OCI-LY3 (cell line): ENCODE data around the gene IFI30.

Experiments used
- CTCF ChIP-seq: fragments of 200-600, 300-600 bp; sonication (generic); IDR thresholded peaks from 2 replicates; pipeline ENCODE4 v1.5.1; 2014; ENCODE audit warnings: antibody characterized with exemption, low read length, low read depth
- EZH2phosphoT487 ChIP-seq: fragments of 200-600 bp; shearing (Covaris generic); IDR thresholded peaks from 2 replicates; pipeline ENCODE4 v1.6.1; 2018; ENCODE audit warnings: antibody characterized with exemption, mixed run types, low read depth

- TF ChIP-seq EZH2phosphoT487 (no peak), CTCF (no peak)
Observed at GRCh38 chr19:18176367-18177310, 3.0 kb downstream of the IFI30 start.
